Measurements from ENCODE around the gene KAT6B.

KAT6B gene

GRCh38 chr10:74824184-74824899 lies 2.1 kb upstream of the KAT6B start:
- DNase-seq = no peak

- DNase-seq = no peak
Observed at GRCh38 chr10:74824900-74825370, 1.5 kb upstream of the KAT6B start.

- DNase-seq = peak; percentile 44
Observed at GRCh38 chr10:74825371-74826141, 844 bp upstream of the KAT6B start.

GRCh38 chr10:74827045-74827441 lies 643 bp downstream of the KAT6B start:
- DNase-seq = no peak

DNA sequence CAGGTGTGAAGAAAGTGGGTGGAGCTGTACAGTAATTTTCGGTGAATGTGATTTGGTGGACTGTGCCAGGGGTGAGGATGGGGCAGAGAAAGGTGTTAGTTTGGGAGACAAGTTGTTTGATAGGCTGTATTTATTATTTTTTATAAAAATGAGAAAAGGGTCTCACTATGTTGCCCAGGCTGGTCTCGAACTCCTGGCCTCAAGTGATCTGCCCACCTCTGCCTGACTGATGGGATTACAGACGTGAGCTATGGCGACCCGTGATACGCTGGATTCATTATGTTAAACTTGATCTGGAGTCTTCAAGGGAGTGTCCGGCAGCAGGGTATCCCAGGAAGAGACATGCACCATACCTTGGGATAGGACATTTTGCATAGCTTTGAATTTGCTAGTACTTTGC lies 1.3 kb downstream of the KAT6B start:
- DNase-seq = no peak

GRCh38 chr10:74828946-74829345 lies 2.5 kb downstream of the KAT6B start:
- DNase-seq = no peak

DNA sequence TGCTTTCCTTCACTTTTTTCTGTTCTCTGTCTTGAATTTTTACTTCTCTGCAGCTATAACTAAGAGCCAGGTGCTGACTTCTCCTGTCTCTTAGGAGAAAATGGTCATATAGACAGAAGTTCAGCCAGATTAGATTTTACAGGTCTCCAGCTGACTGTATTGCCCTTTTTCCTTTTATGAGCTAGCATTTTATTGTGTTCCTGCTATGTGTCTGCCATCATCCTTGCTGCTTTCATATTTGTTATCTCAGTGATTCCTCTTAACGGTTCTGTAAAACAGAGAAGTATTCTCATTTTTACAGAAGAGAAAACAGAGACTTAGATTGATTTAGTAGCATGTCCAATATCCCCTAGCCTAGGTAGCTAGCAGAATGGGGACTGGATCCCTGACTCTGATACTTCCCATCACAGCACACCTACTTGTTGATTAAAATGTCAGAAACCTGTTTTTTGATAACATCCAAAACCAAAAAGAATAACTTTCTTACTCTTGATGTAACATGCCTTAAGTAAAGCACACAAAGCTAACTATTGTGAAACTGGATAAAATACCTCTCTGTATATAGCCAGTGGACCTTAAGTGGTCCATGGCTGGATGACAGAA lies 5.2 kb downstream of the KAT6B start:
- DNase-seq = no peak

- DNase-seq = no peak
Observed at GRCh38 chr10:74835963-74836362, 9.6 kb downstream of the KAT6B start.

GRCh38 chr10:74836877-74837276 lies 10.5 kb downstream of the KAT6B start:
- DNase-seq = no peak

- DNase-seq = no peak
Observed at GRCh38 chr10:74837743-74838142, 11.3 kb downstream of the KAT6B start.

- DNase-seq = no peak
Observed at GRCh38 chr10:74839708-74840107, 13.3 kb downstream of the KAT6B start.

- DNase-seq = no peak
Observed at GRCh38 chr10:74841265-74841973, 15.0 kb downstream of the KAT6B start.

DNA sequence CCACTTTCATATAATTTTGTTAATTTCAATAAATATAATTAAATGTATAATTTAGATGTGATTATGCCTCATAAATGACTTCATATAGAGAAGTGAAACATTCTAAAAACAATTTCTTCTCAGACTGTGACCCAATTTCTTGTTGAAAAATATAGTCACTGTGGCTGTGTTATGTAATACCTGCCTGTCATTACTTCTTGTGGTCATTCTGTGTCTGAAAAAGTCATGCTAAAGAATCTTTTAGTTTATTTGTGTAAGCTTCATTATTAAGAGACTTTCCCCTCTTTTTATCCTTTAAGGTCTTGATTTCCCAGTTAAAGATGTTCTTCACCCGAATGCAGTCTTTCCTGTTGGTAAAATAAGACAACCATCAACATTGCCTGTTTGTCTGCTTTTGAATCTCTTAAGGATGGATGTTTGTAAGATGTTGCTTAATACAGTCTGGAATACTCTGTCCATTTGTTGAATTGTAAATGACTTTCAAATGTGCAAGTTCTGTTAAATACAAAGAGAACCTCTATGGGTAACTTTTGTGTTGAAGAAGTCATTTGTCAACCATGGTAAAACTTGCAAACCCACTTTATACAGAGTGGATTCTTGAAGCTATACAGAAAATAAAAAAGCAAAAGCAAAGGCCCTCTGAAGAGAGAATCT lies 16.0 kb downstream of the KAT6B start:
- no peak for DNase-seq

DNA sequence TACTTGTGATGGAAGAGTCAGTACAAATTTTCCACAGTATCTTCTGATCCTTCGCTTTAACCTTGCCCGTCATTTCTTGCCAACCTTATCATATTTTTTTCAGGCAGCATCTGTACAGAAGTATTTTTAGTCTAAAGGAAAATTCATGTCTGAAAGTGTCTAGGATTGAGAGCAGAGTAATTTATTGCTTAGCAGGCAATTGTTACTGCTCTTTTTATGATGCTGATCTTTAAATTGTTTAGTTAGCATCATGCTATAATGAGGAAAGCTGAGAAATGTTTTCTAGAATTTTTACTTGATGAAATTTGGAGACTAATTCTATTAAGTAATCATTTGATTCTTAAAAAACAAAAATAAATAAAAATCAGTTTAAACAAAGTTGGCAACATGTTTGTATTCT lies 20.6 kb downstream of the KAT6B start:
- no peak for DNase-seq

DNA sequence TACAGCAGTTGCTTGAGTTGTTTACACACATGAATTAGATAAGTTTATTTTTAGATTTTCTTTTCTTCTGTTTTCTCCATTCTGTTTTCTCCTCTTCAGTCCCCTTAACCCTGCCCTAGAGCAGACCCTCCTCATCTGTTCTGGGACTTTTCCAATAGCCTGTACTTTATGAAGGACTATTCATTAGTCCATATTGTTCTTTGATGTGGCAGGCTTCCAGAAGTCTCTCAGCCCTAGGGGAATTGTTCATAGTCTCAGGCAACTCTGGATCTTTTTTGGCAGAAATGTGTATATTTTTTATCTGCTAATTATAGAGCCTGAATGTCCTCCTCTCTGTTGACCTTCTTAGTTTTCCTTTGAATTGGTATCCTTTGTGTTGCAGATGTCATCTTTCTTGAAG lies 25.4 kb downstream of the KAT6B start:
- DNase-seq = no peak

DNA sequence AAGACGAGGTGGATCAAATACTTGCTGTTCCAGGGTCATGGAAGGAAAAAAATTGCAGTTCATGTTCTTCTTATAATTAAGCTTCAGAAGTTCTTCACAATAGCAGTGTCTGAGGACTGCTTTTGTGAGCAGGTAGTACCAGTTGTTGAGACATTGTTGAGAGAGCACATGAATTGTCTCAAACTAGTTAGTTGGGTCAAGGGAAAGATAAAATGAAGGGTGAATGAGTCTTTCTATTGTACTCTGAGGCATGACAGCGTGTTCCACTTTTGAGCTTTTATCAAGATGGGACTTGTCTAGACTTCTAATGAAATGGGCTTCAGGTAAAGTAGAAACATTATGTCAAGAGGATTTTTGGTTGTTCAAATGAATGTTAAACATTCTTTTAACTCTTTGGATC lies 26.0 kb downstream of the KAT6B start:
- DNase-seq = no peak

GRCh38 chr10:74854610-74855009 lies 28.2 kb downstream of the KAT6B start:
- no peak for DNase-seq

- DNase-seq = no peak
Observed at GRCh38 chr10:74855027-74855426, 28.6 kb downstream of the KAT6B start.

GRCh38 chr10:74855439-74855838 lies 29.0 kb downstream of the KAT6B start:
- no peak for DNase-seq

DNA sequence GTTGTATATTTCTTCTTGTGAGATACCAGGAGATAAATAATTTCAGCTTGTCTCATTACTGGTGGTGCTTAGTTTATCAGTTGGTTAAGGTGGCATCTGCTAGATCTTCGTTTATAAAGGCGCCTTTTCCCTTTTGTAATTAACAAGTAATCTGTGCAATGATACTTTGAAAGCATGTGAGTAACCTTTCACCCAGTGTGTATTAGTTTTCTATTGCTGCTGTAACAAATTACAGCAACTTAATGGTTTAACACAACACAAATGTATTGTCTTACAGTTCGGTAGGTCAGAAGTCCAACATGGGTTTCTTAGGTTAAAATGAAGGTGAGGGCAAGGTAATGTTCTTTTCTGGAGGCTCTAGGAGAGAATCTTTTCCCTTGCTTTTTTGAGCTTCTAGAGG lies 30.5 kb downstream of the KAT6B start:
- no peak for DNase-seq

DNA sequence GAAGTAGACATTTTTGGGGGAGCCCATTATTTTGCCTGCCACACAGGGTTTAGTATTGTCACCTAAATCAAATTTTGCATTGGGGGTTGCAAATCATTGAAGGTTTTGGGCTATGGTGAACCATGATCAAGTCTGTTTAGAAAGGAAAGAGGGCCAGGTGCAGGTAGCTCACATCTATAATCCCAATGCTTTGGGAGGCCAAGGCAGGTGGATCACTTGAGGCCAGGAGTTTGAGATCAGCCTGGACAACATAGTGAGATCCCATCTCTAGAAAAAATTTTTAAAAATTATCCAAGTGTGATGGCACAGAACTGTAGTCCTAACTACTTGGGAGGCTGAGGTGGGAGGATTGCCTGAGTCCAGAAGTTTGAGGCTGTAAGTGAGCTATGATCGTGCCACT lies 31.2 kb downstream of the KAT6B start:
- DNase-seq = no peak

GRCh38 chr10:74859546-74859945 lies 33.1 kb downstream of the KAT6B start:
- no peak for DNase-seq

- no peak for DNase-seq
Observed at GRCh38 chr10:74862625-74863024, 36.2 kb downstream of the KAT6B start.

Measured in NCI-H345 (cell line).